ENCODE measurements around the gene SAMHD1. TPM values are rescaled to one million over a fixed set of nuclear protein-coding genes. Genes with fewer than 3 reads are reported as not detected.

SAMHD1 gene
- total and polyA plus RNA-seq, 2 of the 13 experiments (the other 11 are each of a cell fraction or from before 2014, with no cell fraction given): 16.9 to 43.5 TPM

DNA sequence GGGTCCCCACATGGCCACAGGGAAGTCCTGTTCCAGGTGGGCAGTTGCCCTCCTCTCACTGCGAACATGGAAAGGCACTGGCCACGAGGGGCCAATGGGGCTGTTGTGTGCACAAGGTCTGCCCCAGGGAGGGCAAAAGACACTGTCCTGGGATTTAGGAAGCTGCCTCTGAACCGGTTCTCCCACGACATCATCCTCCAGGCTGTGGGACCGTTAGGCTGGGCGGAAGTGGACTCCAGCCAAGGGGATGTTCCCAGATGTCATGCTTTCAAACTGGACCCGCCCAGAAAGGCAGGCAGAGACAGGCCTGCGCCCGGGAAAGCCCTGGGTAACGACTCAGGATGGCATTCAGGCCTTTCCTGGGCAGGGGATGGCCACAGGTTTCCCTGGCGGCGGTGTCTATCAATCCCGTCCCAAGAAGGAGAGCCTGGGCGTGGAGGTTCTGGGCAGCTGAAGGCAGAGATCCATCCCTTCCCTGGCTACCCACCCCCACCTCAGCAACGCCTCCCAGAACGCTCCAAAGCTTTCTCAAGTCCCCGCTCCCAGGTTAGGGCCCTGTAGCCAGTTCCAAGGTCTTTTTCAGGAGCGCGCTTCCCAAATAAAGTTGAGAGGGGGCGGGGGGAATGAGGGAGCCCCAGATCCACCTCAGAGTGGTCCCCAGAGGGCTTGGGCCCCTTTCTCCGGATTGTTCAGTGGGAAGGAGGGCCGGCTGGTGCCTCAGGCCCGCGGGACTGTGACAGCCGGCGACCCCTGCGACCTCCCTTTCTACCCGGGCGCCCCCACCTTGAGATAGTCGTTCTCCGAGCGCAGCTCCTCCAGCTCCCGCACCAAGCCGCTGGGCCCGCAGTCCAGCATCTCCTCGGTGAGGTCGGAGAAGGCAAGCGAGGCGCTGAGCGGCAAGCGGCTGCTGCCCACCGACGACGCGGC, 89.4 kb downstream of the SAMHD1 start (continued):
- TF ChIP-seq, protein P1, sequence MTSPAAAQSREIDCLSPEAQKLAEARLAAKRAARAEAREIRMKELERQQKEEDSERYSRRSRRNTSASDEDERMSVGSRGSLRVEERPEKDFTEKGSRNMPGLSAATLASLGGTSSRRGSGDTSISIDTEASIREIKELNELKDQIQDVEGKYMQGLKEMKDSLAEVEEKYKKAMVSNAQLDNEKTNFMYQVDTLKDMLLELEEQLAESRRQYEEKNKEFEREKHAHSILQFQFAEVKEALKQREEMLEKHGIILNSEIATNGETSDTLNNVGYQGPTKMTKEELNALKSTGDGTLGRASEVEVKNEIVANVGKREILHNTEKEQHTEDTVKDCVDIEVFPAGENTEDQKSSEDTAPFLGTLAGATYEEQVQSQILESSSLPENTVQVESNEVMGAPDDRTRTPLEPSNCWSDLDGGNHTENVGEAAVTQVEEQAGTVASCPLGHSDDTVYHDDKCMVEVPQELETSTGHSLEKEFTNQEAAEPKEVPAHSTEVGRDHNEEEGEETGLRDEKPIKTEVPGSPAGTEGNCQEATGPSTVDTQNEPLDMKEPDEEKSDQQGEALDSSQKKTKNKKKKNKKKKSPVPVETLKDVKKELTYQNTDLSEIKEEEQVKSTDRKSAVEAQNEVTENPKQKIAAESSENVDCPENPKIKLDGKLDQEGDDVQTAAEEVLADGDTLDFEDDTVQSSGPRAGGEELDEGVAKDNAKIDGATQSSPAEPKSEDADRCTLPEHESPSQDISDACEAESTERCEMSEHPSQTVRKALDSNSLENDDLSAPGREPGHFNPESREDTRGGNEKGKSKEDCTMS (CRISPR knock-in tag; conservative IDR thresholded peaks at IDR 0.05): no peak
- TF ChIP-seq, protein P2, sequence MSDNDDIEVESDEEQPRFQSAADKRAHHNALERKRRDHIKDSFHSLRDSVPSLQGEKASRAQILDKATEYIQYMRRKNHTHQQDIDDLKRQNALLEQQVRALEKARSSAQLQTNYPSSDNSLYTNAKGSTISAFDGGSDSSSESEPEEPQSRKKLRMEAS (IDR thresholded peaks at IDR 0.05): peak; percentile 79
- TF ChIP-seq ZNF546 (CRISPR knock-in tag; conservative IDR thresholded peaks at IDR 0.05) (no peak), RNF2 (conservative IDR thresholded peaks at IDR 0.05; ENCODE audit: low read depth) (no peak), ZNF329 (CRISPR knock-in tag; IDR thresholded peaks at IDR 0.05; ENCODE audit: low read depth) (no peak), PLRG1 (conservative IDR thresholded peaks at IDR 0.05) (no peak), SSRP1 (CRISPR knock-in tag; IDR thresholded peaks at IDR 0.05) (no peak), GLI4 (CRISPR knock-in tag; IDR thresholded peaks at IDR 0.05; ENCODE audit: borderline replicate concordance) (peak; percentile 73; the same call in 1 of the 2 replicates), ZSCAN21 (CRISPR knock-in tag; IDR thresholded peaks at IDR 0.05; ENCODE audit: borderline replicate concordance) (peak; percentile 50; the same call in 1 of the 2 replicates), SMYD3 (CRISPR knock-in tag; IDR thresholded peaks at IDR 0.05) (peak; percentile 69; the same call in 1 of the 2 replicates), NR2F2 (IDR thresholded peaks at IDR 0.05; ENCODE audit: borderline replicate concordance, low read depth) (no peak), HMG20B (CRISPR knock-in tag; conservative IDR thresholded peaks at IDR 0.05) (no peak; the same call in 1 of the 2 replicates)
- TF ChIP-seq, protein P3, sequence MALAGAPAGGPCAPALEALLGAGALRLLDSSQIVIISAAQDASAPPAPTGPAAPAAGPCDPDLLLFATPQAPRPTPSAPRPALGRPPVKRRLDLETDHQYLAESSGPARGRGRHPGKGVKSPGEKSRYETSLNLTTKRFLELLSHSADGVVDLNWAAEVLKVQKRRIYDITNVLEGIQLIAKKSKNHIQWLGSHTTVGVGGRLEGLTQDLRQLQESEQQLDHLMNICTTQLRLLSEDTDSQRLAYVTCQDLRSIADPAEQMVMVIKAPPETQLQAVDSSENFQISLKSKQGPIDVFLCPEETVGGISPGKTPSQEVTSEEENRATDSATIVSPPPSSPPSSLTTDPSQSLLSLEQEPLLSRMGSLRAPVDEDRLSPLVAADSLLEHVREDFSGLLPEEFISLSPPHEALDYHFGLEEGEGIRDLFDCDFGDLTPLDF (CRISPR knock-in tag; IDR thresholded peaks at IDR 0.05): peak; percentile 58; the same call in 1 of the 2 replicates
- TF ChIP-seq, protein P4, sequence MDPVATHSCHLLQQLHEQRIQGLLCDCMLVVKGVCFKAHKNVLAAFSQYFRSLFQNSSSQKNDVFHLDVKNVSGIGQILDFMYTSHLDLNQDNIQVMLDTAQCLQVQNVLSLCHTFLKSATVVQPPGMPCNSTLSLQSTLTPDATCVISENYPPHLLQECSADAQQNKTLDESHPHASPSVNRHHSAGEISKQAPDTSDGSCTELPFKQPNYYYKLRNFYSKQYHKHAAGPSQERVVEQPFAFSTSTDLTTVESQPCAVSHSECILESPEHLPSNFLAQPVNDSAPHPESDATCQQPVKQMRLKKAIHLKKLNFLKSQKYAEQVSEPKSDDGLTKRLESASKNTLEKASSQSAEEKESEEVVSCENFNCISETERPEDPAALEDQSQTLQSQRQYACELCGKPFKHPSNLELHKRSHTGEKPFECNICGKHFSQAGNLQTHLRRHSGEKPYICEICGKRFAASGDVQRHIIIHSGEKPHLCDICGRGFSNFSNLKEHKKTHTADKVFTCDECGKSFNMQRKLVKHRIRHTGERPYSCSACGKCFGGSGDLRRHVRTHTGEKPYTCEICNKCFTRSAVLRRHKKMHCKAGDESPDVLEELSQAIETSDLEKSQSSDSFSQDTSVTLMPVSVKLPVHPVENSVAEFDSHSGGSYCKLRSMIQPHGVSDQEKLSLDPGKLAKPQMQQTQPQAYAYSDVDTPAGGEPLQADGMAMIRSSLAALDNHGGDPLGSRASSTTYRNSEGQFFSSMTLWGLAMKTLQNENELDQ (CRISPR knock-in tag; IDR thresholded peaks at IDR 0.05; ENCODE audit: borderline replicate concordance): no peak
- TF ChIP-seq, protein P5, sequence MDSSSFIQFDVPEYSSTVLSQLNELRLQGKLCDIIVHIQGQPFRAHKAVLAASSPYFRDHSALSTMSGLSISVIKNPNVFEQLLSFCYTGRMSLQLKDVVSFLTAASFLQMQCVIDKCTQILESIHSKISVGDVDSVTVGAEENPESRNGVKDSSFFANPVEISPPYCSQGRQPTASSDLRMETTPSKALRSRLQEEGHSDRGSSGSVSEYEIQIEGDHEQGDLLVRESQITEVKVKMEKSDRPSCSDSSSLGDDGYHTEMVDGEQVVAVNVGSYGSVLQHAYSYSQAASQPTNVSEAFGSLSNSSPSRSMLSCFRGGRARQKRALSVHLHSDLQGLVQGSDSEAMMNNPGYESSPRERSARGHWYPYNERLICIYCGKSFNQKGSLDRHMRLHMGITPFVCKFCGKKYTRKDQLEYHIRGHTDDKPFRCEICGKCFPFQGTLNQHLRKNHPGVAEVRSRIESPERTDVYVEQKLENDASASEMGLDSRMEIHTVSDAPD (CRISPR knock-in tag; IDR thresholded peaks at IDR 0.05): peak; percentile 78; the same call in 1 of the 2 replicates
- TF ChIP-seq, protein P6, sequence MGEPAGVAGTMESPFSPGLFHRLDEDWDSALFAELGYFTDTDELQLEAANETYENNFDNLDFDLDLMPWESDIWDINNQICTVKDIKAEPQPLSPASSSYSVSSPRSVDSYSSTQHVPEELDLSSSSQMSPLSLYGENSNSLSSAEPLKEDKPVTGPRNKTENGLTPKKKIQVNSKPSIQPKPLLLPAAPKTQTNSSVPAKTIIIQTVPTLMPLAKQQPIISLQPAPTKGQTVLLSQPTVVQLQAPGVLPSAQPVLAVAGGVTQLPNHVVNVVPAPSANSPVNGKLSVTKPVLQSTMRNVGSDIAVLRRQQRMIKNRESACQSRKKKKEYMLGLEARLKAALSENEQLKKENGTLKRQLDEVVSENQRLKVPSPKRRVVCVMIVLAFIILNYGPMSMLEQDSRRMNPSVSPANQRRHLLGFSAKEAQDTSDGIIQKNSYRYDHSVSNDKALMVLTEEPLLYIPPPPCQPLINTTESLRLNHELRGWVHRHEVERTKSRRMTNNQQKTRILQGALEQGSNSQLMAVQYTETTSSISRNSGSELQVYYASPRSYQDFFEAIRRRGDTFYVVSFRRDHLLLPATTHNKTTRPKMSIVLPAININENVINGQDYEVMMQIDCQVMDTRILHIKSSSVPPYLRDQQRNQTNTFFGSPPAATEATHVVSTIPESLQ (CRISPR knock-in tag; conservative IDR thresholded peaks at IDR 0.05): 0 out of 2 replicates have a peak, but pooled peaks have one; percentile 26
